ENCODE data around the gene DMXL2.

The DMXL2 gene

GRCh38 chr15:51414256-51414860 is 208.2 kb downstream of the DMXL2 start:
- DNase-seq (ENCODE audit: low read depth in 2 of 2) = no peak

GRCh38 chr15:51405693-51406523 is 216.7 kb downstream of the DMXL2 start:
- DNase-seq (ENCODE audit: low read depth in 2 of 2) = no peak

- no peak for DNase-seq (ENCODE audit: low read depth in 2 of 2)
Observed at GRCh38 chr15:51403946-51404695, 218.4 kb downstream of the DMXL2 start.

GRCh38 chr15:51403072-51403878 is 219.3 kb downstream of the DMXL2 start:
- DNase-seq (ENCODE audit: low read depth in 2 of 2) = no peak

GRCh38 chr15:51401872-51402517 is 220.6 kb downstream of the DMXL2 start:
- DNase-seq (ENCODE audit: low read depth in 2 of 2) = no peak

GRCh38 chr15:51401051-51401780 is 221.4 kb downstream of the DMXL2 start:
- no peak for DNase-seq (ENCODE audit: low read depth in 2 of 2)

GRCh38 chr15:51398626-51399025 is 223.9 kb downstream of the DMXL2 start:
- DNase-seq (ENCODE audit: low read depth in 2 of 2) = no peak

Measured in stimulated activated CD4-positive, alpha-beta T cell treated with anti-CD3 and anti-CD28 coated beads, Interleukin-1b, Interleukin-23, amount 100 ng/mL, for 1 hour (primary cell).